ENCODE measurements around the gene TMEM59L. TPM values are rescaled to one million over a fixed set of nuclear protein-coding genes. Genes with fewer than 3 reads are reported as not detected.

Gene TMEM59L
- 1.00 and 2.3 TPM in 2 replicates for total RNA-seq

GRCh38 chr19:18612772-18613588 lies at the start of gene TMEM59L:
Gene TMEM59L (plus strand): TSS chr19:18612870. CDS start chr19:18612959, 89 bp downstream.

GRCh38 chr19:18571564-18572344 lies 40.9 kb upstream of the TMEM59L start, which contains the start of gene UBA52:
Gene UBA52 (plus strand): TSS chr19:18571857. CDS start chr19:18573301, 1,444 bp downstream.

GRCh38 chr19:18588611-18589379 lies 23.9 kb upstream of the TMEM59L start, which contains the start of gene REX1BD:
Gene REX1BD (plus strand): TSS chr19:18588798. CDS start chr19:18588802, 4 bp downstream.

GRCh38 chr19:18606281-18607225 lies 6.1 kb upstream of the TMEM59L start, which contains the start of gene CRLF1:
Gene CRLF1 (minus strand): TSS chr19:18606799. CDS start chr19:18606656, 143 bp downstream.

GRCh38 chr19:18636969-18637629 lies 24.4 kb downstream of the TMEM59L start, which contains the start of gene KLHL26:
Gene KLHL26 (plus strand): TSS chr19:18637028. CDS start chr19:18637055, 27 bp downstream.

Other genes with a start within 250 kb of the TMEM59L start
- gene GDF15, start 226.7 kb upstream of the TMEM59L start, total RNA-seq = 62.4 and 105 TPM in 2 replicates
- 0.14 and 0.28 TPM in 2 replicates for gene LRRC25, start 215.2 kb upstream of the TMEM59L start, total RNA-seq
- 32.9 and 45.6 TPM in 2 replicates for gene SSBP4, start 193.5 kb upstream of the TMEM59L start, total RNA-seq
- 9.2 and 23.0 TPM in 2 replicates for gene ISYNA1, start 174.7 kb upstream of the TMEM59L start, total RNA-seq
- 17.8 and 20.9 TPM in 2 replicates for gene ELL, start 90.8 kb upstream of the TMEM59L start, total RNA-seq
- 256 and 265 TPM in 2 replicates for gene FKBP8, start 69.3 kb upstream of the TMEM59L start, total RNA-seq
- 54.0 and 65.1 TPM in 2 replicates for gene KXD1, start 55.0 kb upstream of the TMEM59L start, total RNA-seq
- 1,243 and 1,519 TPM in 2 replicates for gene UBA52, start 41.0 kb upstream of the TMEM59L start, total RNA-seq
- gene REX1BD, start 24.1 kb upstream of the TMEM59L start, total RNA-seq = 39.9 and 44.1 TPM in 2 replicates
- gene CRLF1, start 6.1 kb upstream of the TMEM59L start, total RNA-seq = 28.7 and 60.3 TPM in 2 replicates
- 3.1 and 3.7 TPM in 2 replicates for gene KLHL26, start 24.2 kb downstream of the TMEM59L start, total RNA-seq
- 1.6 and 2.8 TPM in 2 replicates for gene CRTC1, start 70.8 kb downstream of the TMEM59L start, total RNA-seq
- 1.3 and 5.7 TPM in 2 replicates for gene COMP, start 178.4 kb downstream of the TMEM59L start, total RNA-seq
- 41.5 and 54.9 TPM in 2 replicates for gene UPF1, start 219.1 kb downstream of the TMEM59L start, total RNA-seq

Data from smooth muscle cell of bladder (primary cell).